Coronary artery (tissue), 2 donors: ENCODE results near the gene FAR2.

ENCODE experiments used
- DNase-seq: peaks from one replicate; pipeline ENCODE4 v3.0.0-alpha.2; 2017; ENCODE audit warnings: low spot score
- H3K27ac ChIP-seq, 2 donors: fragments of 200-600 bp; sonication (generic); one replicate each; pipeline ENCODE4 v1.5.1; 2016 to 2019
- H3K4me3 ChIP-seq: fragments of 200-600 bp; sonication (generic); 2 replicates; pipeline ENCODE4 v1.5.1; 2016; ENCODE audit warnings: mild to moderate bottlenecking, moderate library complexity
- TF ChIP-seq, protein P1 (sequence below): fragments of 200-600 bp; sonication (generic); IDR thresholded peaks from one replicate; pipeline ENCODE4 v1.5.1; 2019; ENCODE audit warnings: antibody characterized with exemption

Gene FAR2

DNA sequence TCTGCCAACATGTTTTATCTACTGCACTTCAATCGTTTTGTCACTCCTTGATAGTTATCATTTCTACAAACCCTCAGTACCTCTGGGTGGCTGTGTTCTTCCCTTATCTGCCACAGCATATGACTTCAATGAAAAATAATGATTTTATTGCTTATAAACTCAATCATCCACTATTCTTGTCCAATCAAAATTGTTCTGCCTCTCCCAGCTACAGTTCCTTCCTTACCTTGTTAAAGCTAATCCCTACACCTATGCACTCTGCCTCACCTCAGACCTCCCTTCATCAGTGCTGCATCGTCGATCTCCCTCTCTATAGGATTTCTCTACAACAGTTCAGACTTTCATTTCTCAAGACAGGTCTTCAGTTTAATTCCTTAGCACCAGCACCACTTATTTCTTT, 173.1 kb downstream of the FAR2 start:
- Histone ChIP-seq H3K27ac (no peak overlapping the region), H3K4me3 (no peak overlapping the region)
- TF ChIP-seq, protein P1, sequence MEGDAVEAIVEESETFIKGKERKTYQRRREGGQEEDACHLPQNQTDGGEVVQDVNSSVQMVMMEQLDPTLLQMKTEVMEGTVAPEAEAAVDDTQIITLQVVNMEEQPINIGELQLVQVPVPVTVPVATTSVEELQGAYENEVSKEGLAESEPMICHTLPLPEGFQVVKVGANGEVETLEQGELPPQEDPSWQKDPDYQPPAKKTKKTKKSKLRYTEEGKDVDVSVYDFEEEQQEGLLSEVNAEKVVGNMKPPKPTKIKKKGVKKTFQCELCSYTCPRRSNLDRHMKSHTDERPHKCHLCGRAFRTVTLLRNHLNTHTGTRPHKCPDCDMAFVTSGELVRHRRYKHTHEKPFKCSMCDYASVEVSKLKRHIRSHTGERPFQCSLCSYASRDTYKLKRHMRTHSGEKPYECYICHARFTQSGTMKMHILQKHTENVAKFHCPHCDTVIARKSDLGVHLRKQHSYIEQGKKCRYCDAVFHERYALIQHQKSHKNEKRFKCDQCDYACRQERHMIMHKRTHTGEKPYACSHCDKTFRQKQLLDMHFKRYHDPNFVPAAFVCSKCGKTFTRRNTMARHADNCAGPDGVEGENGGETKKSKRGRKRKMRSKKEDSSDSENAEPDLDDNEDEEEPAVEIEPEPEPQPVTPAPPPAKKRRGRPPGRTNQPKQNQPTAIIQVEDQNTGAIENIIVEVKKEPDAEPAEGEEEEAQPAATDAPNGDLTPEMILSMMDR = no peak
- no peak for DNase-seq

DNA sequence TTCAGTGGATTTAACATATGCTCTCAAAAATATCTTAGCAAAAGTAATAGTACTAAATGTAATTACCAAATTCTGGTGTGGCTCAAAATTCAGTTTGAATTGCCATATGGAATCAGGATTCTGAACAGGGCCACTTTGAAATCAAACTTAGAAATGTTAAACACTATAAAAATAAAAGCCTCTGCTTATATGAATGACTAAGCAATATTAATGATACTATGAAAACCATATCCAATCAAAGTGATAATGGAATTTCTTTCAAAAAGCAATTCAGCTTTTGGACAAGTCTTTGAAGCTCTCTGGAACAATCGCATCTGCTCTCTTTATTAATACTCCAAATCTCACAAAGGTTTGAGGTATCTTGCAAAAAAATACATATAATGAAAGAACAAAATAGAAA, 180.3 kb downstream of the FAR2 start:
- Histone ChIP-seq H3K4me3 (no peak overlapping the region), H3K27ac (no peak overlapping the region)
- DNase-seq = no peak
- TF ChIP-seq, protein P1 = no peak

DNA sequence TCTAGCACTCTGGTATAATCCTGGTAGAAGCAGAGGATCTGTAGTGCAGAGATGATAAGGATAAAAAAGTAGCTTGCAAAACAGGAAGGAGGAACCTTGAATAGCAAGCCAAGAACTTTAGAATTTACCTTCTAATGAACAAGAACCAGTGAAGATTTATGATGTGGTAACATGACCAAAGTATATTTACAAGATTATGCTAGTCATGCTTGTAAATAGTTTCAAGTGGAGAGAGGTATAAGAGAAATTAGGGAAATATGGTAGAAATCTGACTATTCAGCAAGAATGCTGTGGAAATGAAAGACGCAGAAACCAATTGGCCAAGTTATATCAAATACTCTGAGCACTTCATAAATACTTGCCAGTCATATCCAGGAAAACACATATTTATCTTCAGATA, 184.1 kb downstream of the FAR2 start:
- TF ChIP-seq, protein P1 = no peak
- DNase-seq = no peak
- no peak overlapping the region for H3K4me3 ChIP-seq
- no peak overlapping the region for H3K27ac ChIP-seq

DNA sequence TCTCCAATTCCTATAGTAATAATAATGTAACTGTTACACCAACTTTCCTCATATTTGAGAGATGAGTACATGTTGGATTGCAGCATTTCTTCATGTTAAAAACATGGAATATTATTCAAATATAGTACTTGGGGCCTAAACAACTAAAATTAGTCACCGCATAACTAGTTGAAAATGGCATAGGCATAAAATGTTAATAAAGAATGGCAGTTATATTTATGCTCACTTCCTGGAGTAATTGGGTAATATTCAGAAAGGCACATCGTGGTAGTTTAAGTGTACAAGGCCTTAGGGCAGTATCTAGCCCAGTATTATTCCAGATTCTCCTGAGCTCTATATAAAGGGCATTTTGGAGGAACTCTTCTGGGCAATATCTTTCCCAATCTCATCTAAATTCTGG, 185.9 kb downstream of the FAR2 start:
- TF ChIP-seq, protein P1 = no peak

GRCh38 chr12:29337325-29337724, 188.2 kb downstream of the FAR2 start:
- TF ChIP-seq, protein P1 = no peak
- Histone ChIP-seq H3K27ac (no peak overlapping the region), H3K4me3 (no peak overlapping the region)
- DNase-seq = no peak

More for the DNA sequence above, 185.9 kb downstream of the FAR2 start:
- DNase-seq = no peak
- Histone ChIP-seq H3K27ac (no peak overlapping the region), H3K4me3 (no peak overlapping the region)

GRCh38 chr12:29343022-29343799, 194.1 kb downstream of the FAR2 start:
- Histone ChIP-seq H3K4me3 (no peak overlapping the region), H3K27ac (no peak overlapping the region)
- TF ChIP-seq, protein P1 = no peak
- no peak for DNase-seq

GRCh38 chr12:29346769-29347421, 197.8 kb downstream of the FAR2 start:
- TF ChIP-seq, protein P1 = no peak
- Histone ChIP-seq H3K27ac (no peak overlapping the region), H3K4me3 (no peak overlapping the region)
- no peak for DNase-seq
